GM12892 (cell line): ENCODE data around the gene TAF3.
A peak's percentile ranks its signal among the peaks of the same experiment; 100 is the strongest.

Source experiments
- DNase-seq: peaks from one replicate; pipeline ENCODE4 v3.0.0; 2011; ENCODE audit not compliant: insufficient read length
- FAIRE-seq: peaks from 2 replicates; lab custom pipeline; 2011; peaks lifted over from hg19 to GRCh38; lab: Jason Lieb, UNC
- POLR2A ChIP-seq: IDR thresholded peaks from 2 replicates; pipeline ENCODE4 v1.6.1; 2011; ENCODE audit warnings: low read depth, low read length, control low read depth
- POLR2AphosphoS5 ChIP-seq: IDR thresholded peaks from 2 replicates; pipeline ENCODE4 v1.6.1; 2011; ENCODE audit warnings: low read depth, low read length, control low read depth
- TAF1 ChIP-seq: IDR thresholded peaks from 2 replicates; pipeline ENCODE4 v1.6.1; 2011; ENCODE audit warnings: low read depth, mild to moderate bottlenecking, control low read depth, low read length, borderline replicate concordance

Gene TAF3

DNA sequence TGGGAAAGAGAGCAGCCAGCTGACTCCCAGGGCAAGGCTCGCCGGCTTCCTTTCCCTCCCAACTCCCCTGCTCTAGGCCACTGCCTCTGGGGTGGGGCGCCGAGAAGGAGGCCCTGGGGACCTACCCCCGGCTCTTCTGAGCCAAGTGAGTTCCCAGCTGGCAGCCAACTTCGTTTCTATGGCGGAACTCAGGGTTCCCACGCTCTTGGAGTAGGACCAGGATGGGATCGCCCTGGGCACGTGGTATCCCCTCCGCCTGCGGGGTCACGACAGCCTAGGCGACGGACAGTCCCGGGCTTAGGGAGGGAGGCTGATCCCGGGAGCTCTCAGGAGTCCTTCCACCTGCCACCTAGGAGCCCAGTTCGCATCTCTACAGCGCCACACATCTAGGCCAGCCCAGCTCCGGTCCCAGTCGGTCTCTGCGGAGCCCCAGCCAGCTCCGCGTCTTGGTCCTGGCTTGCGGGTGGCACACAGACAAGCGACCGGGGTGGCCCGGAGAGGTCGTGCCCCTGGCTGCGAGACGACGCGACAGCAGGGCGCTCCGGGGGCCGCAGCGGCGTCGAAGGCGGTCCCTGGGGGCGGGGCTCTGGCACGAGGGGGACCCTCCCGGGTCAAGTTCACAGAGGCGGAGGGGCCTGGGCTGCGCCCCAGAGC lies 215.6 kb downstream of the TAF3 start:
- no peak for FAIRE-seq
- no peak for DNase-seq
- TF ChIP-seq TAF1: no peak
- TF ChIP-seq POLR2A: no peak
- no peak for TF ChIP-seq POLR2AphosphoS5

DNA sequence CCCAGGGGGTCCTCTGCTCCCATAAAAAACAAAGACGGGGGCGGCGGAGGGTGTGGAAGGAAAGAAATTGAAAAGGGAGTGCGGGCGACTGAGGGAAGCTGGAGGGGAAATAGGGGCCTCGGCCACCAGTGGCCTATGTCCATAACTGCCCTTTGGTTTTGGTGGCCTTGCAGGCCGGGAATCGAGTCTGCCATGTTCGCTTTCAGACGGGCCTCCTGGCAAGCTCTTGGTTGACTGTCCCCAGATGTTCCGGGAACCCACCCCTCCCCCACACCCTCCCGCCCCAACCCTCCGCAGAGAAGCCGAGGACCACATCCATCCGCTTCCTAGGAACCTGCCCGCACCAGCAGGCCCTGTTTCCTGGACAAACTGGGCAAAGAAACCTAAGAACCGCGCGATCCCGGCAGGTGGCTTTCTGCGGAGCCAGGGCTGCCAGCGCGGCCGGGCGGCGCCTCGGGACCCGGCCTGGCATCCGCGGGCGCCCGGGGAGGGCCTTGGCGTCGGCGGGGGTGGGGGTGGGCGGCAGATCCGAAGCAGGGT lies 216.2 kb downstream of the TAF3 start:
- FAIRE-seq (no peak), DNase-seq (no peak)
- no peak for TF ChIP-seq POLR2AphosphoS5
- no peak for TF ChIP-seq TAF1
- no peak for TF ChIP-seq POLR2A

DNA sequence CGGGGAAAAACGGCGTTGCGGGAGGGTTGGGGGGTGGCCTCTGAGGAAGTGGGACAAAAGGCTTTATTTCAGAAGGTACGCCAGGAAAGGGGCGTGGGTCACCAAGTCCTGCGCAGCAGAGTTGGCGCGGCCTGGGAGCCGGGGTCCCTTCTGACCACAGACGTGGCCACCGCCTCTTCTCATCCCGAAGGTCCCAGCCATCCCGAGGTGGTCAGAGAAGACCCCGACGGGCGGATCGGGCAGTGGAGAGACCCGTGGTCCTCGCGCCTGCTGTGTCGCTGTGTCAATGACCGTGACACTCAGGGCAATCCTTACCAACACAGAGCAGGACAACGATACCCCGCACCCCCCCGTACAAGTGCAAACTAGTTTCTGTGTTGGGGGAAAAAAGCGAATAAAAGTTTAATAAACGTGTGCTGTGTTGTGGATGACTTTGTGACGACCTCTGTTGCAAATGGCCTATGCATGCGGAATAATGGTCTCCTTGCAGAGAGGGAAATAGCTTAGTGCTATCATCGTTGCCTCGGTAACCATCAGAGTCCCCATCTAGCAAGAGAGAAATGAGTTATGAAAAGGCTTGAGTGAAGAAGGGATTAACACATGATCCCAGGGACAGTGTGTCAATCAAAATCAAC lies 216.8 kb downstream of the TAF3 start:
- DNase-seq (no peak), FAIRE-seq (no peak)
- TF ChIP-seq POLR2A (no peak), TAF1 (no peak), POLR2AphosphoS5 (no peak)

DNA sequence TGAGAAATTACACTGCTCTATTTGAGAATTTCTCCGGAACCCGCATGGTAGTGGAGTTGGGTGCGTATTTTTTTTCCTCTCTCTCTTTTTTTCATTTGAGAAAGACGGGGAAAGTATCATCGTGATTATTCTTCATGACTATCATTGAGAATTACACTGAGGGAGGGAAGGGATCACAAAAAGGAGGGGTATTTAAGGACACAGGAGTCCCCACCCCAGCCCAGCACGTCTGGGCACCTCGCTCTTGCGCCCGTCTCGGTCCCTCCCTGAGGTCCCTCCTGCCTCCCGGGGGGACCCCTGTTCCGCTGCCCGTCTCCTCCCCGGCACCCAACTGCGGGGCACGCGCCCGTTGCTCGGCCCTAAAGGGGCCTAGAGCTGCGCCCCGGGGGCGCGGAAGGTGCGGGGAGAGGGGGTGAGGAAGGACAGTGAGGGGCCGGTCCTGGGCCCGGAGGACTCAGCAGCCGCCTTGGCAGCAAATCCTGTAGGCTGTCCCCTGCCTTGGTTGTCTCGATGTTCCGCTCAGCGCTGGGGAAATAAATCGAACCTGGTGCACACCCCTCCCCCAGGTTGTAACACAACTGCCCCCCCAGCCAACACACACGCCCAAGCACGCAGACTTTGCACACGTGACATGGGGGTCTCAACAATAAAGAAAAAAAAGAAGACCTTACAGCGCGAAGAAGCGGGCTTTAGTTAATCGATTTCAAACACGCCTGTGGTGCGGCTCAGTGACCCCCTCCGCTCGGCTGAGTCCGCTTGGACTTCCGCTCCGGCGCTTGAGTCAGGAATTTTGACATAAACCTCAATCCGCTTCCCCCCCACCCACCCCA lies 217.6 kb downstream of the TAF3 start:
- TF ChIP-seq POLR2A (no peak), TAF1 (no peak), POLR2AphosphoS5 (no peak)
- no peak for DNase-seq
- no peak for FAIRE-seq

- FAIRE-seq (no peak), DNase-seq (no peak)
- TF ChIP-seq POLR2AphosphoS5: no peak
- TF ChIP-seq POLR2A: no peak
- no peak for TF ChIP-seq TAF1
Observed at GRCh38 chr10:8036506-8037198, 218.3 kb downstream of the TAF3 start.

DNA sequence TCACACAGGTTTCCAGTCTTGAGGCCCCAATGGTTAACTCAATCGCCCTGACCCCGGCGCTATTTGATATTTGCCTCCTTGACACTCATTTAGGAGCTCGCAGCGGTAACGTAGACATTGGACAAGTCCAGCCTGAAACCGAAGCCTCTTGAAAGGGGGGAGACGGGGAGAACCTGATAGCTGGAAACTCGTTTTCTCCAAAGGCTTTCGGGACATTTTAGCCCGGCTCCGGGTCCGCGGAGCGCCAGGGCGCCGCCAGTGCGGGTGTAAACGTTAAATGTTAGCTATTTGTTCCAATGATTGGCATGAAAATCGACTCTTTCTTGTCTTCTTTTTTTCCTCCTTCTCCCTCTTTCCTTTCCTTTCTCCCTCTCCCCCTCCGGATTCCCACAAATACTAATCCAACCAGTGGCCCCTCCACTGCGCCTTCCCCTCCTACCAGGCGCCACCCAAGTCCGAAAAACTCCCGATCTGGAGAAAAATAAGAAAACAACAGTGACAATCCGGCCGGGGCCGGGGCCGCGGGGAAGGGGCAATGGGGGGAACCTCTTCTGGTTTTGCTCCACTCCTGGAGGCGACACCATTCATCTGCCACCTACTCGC lies 219.0 kb downstream of the TAF3 start:
- TF ChIP-seq POLR2AphosphoS5 (no peak), POLR2A (no peak), TAF1 (no peak)
- no peak for FAIRE-seq
- DNase-seq: no peak

DNA sequence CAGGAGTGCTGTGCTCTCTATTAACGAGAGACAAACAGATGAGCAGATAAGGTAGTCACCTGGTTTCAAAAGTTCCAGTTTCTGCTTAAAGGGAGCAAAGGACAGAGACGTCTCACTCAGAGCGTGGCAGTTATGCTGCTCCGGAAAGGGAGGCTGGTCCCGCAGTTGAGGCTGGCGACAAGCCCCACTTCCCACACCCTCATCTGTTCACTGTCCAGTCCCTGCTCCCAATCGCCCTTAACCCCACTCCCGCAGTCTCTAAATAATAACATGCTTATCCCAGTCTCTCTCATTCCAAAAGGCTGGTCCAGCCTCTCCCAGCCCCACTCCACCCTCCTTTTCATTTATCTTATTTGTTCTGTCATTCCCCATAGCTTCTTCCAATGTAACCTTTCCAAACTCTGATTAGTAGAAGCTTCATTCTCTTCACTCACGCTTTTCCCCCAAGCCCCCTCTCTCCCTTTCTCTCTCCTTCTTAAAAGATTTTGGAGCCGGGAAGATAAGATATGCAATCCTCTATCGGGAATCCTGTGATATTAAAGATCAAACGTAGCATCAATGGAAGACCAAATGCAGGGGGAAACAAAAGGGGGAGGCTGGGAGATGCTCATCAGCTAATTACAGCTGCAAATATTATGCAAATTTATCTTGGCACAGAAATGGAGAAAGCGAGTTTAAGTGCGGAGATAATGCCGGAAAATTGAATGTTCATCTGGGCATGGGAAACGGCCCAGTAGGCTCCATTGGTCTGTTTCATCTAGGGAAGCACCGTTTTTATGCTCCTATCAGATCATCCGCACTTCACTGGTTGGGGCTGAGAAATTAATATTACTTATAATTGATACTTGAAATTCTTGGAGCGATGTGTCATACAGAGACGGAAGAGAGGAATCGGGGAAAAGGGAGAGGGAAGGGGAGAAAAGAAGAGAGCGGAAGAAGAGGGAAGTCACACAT lies 219.9 kb downstream of the TAF3 start:
- TF ChIP-seq TAF1 (no peak), POLR2AphosphoS5 (no peak), POLR2A (no peak)
- DNase-seq: no peak
- no peak for FAIRE-seq

DNA sequence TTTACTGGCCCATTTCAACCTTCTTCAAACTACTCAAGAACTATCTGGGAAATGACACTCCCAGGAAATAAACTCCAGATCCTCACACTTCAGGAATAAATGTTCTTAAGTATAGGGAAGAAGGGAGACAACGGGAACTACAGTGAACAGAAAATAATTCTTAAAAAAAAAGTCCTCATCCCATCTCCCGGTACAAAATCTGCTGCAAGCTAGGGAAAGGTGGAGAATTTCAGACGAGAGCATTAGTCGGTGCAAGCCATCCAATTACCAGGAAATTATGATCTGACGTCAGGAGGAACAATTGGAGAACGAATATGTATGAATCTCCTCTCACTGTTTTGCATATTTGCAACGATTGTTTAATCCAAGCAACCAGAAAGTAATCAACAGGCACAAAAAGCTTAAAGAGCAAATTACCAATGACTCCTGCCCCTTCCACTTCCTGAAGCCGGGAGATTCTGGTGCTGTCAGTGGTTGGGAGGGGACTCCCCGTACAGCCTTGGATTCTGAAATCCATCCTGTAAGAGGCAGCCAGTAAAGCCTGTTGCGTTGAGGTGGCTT lies 221.1 kb downstream of the TAF3 start:
- TF ChIP-seq POLR2AphosphoS5 (no peak), POLR2A (no peak), TAF1 (no peak)
- no peak for DNase-seq
- no peak for FAIRE-seq

DNA sequence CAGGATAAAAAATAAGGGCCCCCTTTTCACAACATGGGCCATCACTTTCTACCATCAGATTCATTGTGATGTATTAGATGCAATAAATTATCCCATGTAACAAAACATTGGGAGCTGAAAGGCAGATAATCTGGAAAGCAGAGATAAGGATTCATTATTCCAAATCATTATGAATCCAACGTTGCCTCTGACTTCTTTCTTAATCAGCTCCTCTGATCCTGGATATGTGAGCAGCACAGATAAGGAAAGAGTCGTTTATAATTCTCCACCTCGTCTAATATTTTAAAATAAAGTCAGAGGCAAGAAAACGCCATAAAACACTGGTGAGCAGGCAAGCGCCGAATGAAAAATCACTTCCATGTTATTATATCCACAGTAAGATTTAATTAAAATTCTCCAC lies 222.3 kb downstream of the TAF3 start:
- TF ChIP-seq POLR2A: no peak
- no peak for DNase-seq
- FAIRE-seq: peak; percentile 17

- FAIRE-seq (no peak), DNase-seq (no peak)
- TF ChIP-seq POLR2AphosphoS5 (no peak), TAF1 (no peak), POLR2A (no peak)
Observed at GRCh38 chr10:8041284-8041991, 223.1 kb downstream of the TAF3 start.
